Measurements from ENCODE around the gene CSNK2A1. TPM values are rescaled to one million over a fixed set of nuclear protein-coding genes. Genes with fewer than 3 reads are reported as not detected.
"Not testable (repeated sequence)": the region's sequence is repeated elsewhere in the genome, so short reads cannot be mapped to it uniquely, and the experiment has no call there.

The CSNK2A1 gene
- total and polyA plus RNA-seq, 2 donors from 2014 or later = 39.7 to 100 TPM

DNA sequence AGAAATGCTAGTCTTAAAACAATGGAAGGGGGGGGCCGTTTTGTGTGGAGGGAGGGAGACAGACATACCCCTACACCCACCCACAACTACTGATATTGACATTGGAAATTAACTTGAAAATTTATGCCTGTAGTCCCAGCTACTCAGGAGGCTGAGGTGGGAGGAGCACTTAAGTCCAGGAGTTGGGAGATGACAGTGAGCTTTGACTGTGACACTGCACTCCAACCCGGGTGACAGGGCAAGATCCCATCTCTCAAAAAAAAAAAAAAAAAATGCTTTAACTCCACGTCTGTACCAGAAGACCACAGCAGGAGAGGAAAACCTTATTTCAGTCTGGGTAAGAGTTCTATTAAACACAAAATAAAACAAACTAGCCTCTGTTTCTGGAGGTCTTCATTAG is 83.4 kb downstream of the CSNK2A1 start:
- peak overlapping the region in 1 of 3 donors; percentile 15 for H3K9ac ChIP-seq (ENCODE audit: low read length in 3 of 3)
- FAIRE-seq = no peak
- H3K36me3 ChIP-seq (ENCODE audit: control insufficient read depth in 2 of 3, insufficient read depth in 3 of 3, low read length in 3 of 3) = no peaks in the 10 kb centered on the region
- peaks cover 5 to 10% (median 5%) of the 10 kb centered on the region in 3 donors for H3K4me1 ChIP-seq (ENCODE audit: control insufficient read depth in 2 of 3, insufficient read depth in 2 of 3, low read depth in 1 of 3, low read length in 3 of 3)
- DNase-seq = no peak
- H3K9me3 ChIP-seq (ENCODE audit: control insufficient read depth in 2 of 3, insufficient read depth in 1 of 3, low read length in 3 of 3) = no peaks in the 10 kb centered on the region
- no peak for TF ChIP-seq CTCF (IDR thresholded peaks at IDR 0.05; ENCODE audit: borderline replicate concordance, extremely low read depth, insufficient read depth)
- peak overlapping the region in 2 of 3 donors; percentile 14 to 93 for H3K4me3 ChIP-seq (ENCODE audit: low read length in 3 of 3)
- intact Hi-C loops (cut with DNase I) = no loop called here
- H3K27me3 ChIP-seq (ENCODE audit: control insufficient read depth, insufficient read depth, low read length) = no peaks in the 10 kb centered on the region
- no peak overlapping the region for H3K27ac ChIP-seq (ENCODE audit: low read depth in 2 of 2, low read length in 2 of 2)

GRCh38 chr20:458776-459175 is 84.8 kb downstream of the CSNK2A1 start:
- DNase-seq (peak in 3 of 5 donors; percentile 21 to 36 (median 31)), FAIRE-seq (no peak)
- Histone ChIP-seq H3K36me3 (ENCODE audit: control insufficient read depth in 2 of 3, insufficient read depth in 3 of 3, low read length in 3 of 3) (no peaks in the 10 kb centered on the region), H3K4me1 (ENCODE audit: control insufficient read depth in 2 of 3, insufficient read depth in 2 of 3, low read depth in 1 of 3, low read length in 3 of 3) (peaks cover 5 to 10% (median 5%) of the 10 kb centered on the region in 3 donors), H3K4me3 (ENCODE audit: low read length in 3 of 3) (no peak overlapping the region), H3K27ac (ENCODE audit: low read depth in 2 of 2, low read length in 2 of 2) (peak overlapping the region in 1 of 2 donors; percentile 59), H3K9me3 (ENCODE audit: control insufficient read depth in 2 of 3, insufficient read depth in 1 of 3, low read length in 3 of 3) (no peaks in the 10 kb centered on the region), H3K9ac (ENCODE audit: low read length in 3 of 3) (no peak overlapping the region), H3K27me3 (ENCODE audit: control insufficient read depth, insufficient read depth, low read length) (no peaks in the 10 kb centered on the region)
- intact Hi-C loops (cut with DNase I) = no loop called here
- no peak for TF ChIP-seq CTCF (IDR thresholded peaks at IDR 0.05; ENCODE audit: borderline replicate concordance, extremely low read depth, insufficient read depth)

GRCh38 chr20:454951-455350 is 88.6 kb downstream of the CSNK2A1 start:
- no peak overlapping the region for H3K27ac ChIP-seq (ENCODE audit: low read depth in 2 of 2, low read length in 2 of 2)
- no peak for FAIRE-seq
- TF ChIP-seq CTCF (IDR thresholded peaks at IDR 0.05; ENCODE audit: borderline replicate concordance, extremely low read depth, insufficient read depth) = no peak

GRCh38 chr20:452021-452420 is 91.6 kb downstream of the CSNK2A1 start:
- FAIRE-seq; H3K9ac ChIP-seq (ENCODE audit: low read length in 3 of 3); H3K9me3 ChIP-seq (ENCODE audit: control insufficient read depth in 2 of 3, insufficient read depth in 1 of 3, low read length in 3 of 3); H3K27ac ChIP-seq (ENCODE audit: low read depth in 2 of 2, low read length in 2 of 2); H3K4me1 ChIP-seq (ENCODE audit: control insufficient read depth in 2 of 3, insufficient read depth in 2 of 3, low read depth in 1 of 3, low read length in 3 of 3); DNase-seq; intact Hi-C loops (cut with DNase I); H3K27me3 ChIP-seq (ENCODE audit: control insufficient read depth, insufficient read depth, low read length); H3K4me3 ChIP-seq (ENCODE audit: low read length in 3 of 3); H3K36me3 ChIP-seq (ENCODE audit: control insufficient read depth in 2 of 3, insufficient read depth in 3 of 3, low read length in 3 of 3): not testable (repeated sequence)

More at GRCh38 chr20:454951-455350, 88.6 kb downstream of the CSNK2A1 start:
- DNase-seq = no peak
- H3K9me3 ChIP-seq (ENCODE audit: control insufficient read depth in 2 of 3, insufficient read depth in 1 of 3, low read length in 3 of 3) = no peaks in the 10 kb centered on the region
- no peak overlapping the region for H3K4me3 ChIP-seq (ENCODE audit: low read length in 3 of 3)
- H3K36me3 ChIP-seq (ENCODE audit: control insufficient read depth in 2 of 3, insufficient read depth in 3 of 3, low read length in 3 of 3) = peaks cover 0 to 3% (median 0%) of the 10 kb centered on the region in 3 donors
- H3K4me1 ChIP-seq (ENCODE audit: control insufficient read depth in 2 of 3, insufficient read depth in 2 of 3, low read depth in 1 of 3, low read length in 3 of 3) = no peaks in the 10 kb centered on the region
- H3K9ac ChIP-seq (ENCODE audit: low read length in 3 of 3) = no peak overlapping the region
- intact Hi-C loops (cut with DNase I) = no loop called here
- H3K27me3 ChIP-seq (ENCODE audit: control insufficient read depth, insufficient read depth, low read length) = no peaks in the 10 kb centered on the region

Data from kidney (tissue), 14 donors.